ENCODE data around the gene SLC6A1. TPM values are rescaled to one million over a fixed set of nuclear protein-coding genes. Genes with fewer than 3 reads are reported as not detected.
A peak's percentile ranks its signal among the peaks of the same experiment; 100 is the strongest.
"Not testable (repeated sequence)": the region's sequence is repeated elsewhere in the genome, so short reads cannot be mapped to it uniquely, and the experiment has no call there.

The SLC6A1 gene
- total RNA-seq, 1 experiment from 2014 or later = 0.11 TPM

DNA sequence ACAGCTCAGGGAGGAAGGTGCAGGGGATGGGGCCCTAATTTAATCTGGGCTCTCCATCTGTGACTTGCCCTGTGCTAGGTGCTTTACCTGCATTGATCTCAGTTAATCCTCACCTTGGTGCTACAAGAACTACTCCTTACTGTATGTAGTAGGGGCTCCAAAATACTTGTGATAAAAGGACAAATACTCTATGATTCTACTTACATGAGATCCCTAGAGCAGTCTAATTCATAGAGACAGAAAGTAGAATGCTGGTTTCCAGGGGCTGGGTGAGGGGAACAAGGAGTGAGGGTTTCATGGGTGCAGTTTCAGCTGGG lies 67.2 kb downstream of the SLC6A1 start:
- DNase-seq (ENCODE audit: low read depth) = no peak

DNA sequence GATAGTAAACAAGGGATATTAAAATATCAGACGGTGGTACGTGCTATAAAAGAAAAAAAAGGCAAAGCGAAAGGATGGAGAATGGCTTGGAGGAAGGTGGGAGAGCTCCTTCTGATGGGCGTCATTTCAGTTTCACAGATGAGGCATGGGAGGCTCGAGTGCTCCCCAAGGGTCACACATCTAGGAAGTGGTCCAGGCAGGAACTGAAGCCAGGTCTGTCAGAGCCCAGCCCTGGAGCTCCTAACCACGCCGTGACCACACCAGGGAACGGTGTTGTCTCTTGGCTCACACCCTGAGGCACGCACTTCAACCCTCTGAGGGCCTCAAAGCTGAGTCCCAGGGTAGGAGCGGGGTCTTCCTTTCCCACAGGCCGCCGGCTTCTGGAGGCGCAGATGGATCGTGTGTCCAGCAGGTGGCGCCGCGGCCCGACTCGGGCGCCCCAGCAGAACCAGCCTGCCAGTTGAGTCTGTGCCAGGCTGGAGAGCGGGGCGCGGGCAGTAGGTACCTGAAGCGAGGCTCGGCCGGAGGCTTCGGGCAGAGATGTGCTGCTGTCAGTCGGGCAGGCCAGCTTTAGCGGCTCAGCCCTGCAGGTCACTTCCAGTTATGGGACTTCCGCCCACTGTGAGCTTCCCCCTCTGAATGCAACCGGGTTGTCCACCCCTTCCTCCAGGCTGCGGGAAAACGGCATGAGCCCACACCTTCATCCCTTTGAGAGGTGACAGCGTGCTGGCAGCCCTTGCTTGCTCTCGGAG lies 68.1 kb downstream of the SLC6A1 start:
- peak; percentile 79 for DNase-seq (ENCODE audit: low read depth)

DNA sequence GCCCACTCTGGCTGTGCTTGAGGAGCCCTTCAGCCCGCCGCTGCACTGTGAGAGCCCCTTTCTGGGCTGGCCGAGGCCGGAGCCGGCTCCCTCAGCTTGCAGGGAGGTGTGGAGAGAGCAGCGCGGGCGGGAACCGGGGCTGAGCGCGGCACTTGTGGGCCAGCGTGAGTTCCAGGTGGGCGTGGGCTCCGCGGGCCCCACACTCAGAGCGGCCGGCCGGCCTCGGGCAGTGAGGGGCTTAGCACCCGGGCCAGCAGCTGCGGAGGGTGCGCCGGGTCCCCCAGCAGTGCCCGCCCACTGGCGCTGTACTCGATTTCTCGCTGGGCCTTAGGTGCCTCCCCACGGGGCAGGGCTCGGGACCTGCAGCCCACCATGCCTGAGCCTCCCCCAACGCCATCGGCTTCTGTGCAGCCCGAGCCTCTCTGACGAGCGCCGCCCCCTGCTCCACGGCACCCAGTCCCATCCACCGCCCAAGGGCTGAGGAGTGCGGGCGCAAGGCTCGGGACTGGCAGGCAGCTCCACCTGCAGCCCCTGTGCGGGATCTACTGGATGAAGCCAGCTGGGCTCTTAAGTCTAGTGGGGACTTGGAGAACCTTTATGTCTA lies 68.8 kb downstream of the SLC6A1 start:
- DNase-seq (ENCODE audit: low read depth) = not testable (repeated sequence)

DNA sequence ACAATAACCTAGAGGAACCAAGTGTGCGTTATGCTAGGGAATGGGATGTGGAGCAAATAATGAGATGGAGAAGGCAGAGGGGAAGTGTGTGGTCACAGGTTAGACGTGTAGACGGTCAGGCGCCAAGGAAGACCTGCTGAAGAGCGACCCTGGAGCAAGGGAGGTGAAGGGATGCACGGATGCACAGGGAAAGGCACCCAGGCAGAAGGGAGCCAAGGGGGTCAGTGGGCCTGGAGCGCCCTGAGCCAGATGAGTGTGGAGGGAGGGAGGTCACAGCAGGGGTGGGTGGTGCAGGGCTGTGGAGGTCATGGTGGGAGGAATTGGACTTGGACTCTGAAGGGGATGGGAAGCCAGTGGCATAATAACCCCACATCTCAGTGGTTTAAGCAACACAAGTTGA lies 70.2 kb downstream of the SLC6A1 start:
- no peak for DNase-seq (ENCODE audit: low read depth)

DNA sequence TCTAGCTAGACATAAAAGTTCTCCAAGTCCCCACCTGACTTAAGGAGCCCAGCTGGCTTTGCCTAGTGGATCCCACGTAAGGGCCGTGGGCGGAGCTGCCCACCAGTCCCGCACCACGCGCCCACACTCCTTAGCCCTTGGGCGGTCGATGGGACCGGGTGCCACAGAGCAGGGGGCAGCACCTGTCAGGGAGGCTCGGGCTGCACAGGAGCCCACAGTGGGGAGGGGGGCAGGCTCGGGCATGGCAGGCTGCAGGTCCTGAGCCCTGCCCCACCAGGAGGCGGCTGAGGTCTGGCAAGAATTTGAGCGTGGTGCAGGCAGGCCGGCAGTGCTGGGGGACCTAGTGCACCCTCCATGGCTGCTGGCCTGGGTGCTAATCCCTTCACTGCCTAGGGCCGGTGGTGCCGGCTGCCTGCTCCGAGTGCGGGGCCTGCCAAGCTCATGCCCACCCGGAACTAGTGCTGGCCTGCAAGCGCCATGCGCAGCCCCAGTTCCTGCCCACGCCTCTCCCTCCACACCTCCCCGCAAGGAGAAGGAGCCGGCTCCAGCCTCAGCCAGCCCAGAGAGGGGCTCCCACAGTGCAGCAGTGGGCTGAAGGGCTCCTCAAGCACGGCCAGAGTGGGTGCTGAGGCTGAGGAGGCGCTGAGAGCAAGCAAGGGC lies 78.7 kb downstream of the SLC6A1 start:
- no peak for DNase-seq (ENCODE audit: low read depth)

DNA sequence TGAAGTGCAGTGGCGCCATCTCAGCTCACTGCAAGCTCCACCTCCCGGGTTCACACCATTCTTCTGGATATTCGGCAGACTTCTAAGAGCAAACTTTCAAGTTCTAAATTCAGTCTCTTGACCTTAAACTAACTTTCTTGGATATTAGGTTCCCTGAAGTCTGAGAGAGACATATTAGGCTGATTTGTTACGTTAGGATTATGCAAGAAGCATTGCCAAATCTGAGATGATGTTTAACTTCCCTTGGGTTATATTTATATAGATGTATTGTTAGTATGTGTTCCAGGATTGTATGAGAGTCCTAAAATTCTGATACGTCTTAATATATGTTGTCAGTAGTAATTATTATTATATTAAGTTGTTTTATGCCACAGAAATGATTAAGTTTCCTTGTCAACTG lies 80.1 kb downstream of the SLC6A1 start:
- DNase-seq (ENCODE audit: low read depth) = no peak

DNA sequence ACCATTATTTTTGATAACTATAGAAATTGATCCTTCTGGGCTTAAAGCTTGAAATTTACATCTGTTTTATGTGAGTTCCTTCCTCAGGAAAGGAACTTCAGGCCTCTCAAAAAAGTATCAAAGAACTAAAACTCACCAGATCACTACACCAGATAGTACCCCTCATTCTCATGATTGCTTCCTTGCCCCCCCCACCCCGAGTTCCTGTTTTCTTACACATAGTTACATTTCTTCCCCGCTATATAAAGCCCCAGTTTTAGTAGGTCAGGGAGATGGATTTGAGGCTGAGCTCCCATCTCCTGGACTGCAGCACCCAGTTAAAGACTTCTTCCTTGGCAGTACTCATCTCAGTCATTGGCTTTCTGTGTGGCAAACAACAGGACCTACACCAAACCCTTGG lies 81.5 kb downstream of the SLC6A1 start:
- no peak for DNase-seq (ENCODE audit: low read depth)

DNA sequence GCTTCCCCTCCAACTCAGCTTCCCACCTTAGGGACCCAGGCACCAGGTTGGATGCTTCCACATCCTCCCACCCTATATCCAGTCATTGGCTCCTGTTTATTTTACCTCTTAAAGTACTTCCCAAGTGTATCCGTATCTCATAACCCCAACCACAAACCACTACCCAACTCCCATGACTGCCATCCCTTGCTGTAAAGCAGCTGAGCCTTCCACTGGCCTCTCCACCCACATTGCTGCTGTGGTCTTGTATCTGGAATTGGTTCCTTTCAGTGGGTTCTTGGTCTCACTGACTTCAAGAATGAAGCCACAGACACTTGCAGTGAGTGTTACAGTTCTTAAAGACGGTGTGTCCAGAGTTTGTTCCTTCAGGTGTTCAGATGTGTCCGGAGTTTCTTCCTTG lies 81.9 kb downstream of the SLC6A1 start:
- DNase-seq (ENCODE audit: low read depth) = no peak

DNA sequence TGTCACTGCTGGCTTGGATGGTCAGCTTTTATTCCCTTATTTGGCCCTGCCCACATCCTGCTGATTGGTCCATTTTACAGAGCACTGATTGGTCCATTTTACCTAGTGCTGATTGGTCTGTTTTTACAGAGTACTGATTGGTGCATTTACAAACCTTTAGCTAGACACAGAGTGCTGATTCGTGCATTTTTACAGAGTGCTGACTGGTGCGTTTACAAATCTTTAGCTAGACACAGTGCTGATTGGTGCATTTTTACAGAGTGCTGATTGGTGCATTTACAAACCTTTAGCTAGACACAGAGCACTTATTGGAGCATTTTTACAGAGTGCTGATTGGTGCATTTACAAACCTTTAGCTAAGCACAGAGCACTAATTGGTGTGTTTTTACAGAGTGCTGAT lies 82.6 kb downstream of the SLC6A1 start:
- not testable (repeated sequence) for DNase-seq (ENCODE audit: low read depth)

DNA sequence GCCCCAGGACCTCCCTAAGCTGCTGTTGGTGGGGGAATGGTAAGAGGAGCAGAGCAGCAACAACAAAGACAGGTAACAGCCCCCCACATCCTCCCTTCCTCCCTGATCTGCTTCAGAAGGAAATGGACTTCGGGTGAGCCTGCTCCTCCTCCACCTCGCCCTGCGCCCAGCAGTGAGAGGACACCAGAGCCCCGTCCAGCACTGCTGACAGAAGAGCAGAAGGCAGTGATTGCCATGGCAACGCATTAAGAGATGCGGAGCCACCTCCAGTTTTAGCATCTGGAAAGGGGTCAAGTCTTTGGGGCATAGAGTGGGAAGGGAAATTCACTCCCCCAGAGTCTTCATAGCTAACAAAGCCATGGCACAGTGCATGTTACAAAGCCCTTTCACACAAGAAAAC lies 84.2 kb downstream of the SLC6A1 start:
- DNase-seq (ENCODE audit: low read depth) = no peak

DNA sequence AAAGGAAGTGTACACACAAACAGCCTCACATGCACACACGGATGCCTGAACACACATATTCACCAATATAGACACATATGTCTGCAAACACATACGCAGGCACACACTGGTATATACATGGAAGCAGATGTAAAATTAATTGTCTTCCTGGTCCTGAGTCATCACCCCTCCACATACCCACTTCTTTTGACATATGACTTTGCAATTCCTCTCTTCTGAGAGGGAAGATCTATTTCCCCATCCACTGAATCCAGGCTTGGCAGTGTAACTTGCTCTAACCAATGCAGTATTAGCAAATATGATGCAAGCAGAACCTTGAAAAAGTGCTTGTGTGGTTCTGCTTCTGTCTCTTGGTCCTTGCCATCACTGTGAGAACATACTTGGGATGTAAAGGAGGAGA lies 84.9 kb downstream of the SLC6A1 start:
- DNase-seq (ENCODE audit: low read depth) = no peak

DNA sequence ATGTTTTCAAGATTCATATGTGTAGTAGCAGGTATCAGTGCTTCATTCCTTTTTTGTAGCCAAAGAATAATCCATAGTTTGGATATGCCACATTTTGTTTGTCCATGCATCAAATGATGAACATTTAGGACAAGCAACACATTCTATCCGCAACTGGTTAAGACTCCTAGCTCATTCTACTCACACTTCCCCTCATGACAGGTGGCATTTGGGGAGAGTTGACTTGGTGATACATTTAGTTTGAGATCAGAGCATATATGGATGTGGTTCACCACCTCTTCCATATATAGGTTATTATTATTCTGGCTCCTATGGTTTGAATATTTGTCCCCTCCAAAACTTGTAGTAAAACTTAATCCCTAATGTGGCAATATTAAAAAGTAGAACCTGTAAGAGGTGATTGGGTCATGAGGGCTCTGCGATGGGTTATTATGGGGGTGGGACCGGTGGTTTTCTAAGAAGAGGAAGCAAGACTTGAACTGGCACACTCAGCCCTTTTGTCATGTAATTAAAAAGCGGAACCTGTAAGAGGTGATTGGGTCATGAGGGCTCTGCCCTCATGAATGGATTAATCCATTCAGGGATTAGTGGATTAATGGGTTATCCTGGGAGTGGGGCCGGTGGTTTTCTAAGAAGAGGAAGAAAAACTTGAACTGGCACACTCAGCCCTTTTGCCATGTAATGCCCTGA lies 86.4 kb downstream of the SLC6A1 start:
- DNase-seq (ENCODE audit: low read depth) = no peak

DNA sequence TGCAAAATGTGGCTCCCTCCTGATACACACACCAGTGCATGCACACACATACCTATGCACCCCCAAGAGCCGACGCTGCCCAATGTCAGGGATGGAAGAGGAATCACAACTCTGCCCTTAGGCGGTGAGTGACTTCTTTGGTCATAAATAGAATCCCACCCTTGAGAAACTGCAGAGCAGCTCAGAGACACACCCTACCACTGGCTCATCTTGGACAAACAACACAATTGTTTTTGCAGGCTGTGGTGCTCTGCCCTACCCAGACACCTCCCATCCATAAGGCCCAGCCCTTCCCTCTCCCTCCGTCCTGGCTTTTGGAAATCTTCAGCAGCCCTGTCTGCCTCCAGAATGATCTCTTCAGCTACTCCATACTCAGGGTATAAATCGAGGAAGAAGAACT lies 87.9 kb downstream of the SLC6A1 start:
- peak; percentile 18 for DNase-seq (ENCODE audit: low read depth)

DNA sequence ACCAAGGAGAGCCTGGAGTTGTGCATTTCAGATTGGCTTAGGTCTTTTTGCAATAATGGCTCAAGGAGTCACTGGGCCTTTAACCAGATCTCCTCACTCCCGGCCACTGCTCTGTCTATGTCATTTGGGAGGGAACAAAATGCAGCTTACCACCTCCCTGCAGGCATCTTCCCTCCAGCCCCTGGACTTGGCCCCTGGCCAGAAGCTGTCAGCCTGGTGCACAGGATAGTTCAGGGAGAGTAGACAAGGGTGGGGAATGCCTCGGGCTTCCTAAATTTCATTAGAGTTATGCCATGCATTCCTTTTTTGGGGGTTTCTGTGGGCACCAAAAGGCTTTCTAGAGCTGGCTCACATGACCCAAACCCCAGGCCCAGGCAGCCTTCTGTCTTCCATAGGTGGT lies 91.5 kb downstream of the SLC6A1 start:
- DNase-seq (ENCODE audit: low read depth) = no peak

DNA sequence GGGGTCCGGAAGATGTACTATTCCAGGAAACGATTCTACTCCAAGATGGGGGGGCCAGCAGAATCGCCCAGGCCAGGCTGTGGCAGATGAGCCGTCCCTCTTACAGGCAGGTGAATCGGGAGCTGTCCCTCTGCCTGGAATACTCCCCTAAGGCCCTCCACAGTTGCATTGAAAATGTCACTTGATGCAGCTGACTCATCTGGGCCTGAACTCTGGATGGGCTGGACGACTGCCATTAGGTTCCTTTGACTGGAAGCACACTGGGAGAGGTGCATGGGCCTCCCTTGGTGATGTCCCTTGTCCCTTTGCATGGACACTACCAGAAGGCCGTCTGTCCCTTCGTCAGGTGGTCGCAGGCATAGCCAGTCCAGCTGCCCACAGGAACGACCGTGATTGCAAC lies 92.1 kb downstream of the SLC6A1 start:
- no peak for DNase-seq (ENCODE audit: low read depth)

DNA sequence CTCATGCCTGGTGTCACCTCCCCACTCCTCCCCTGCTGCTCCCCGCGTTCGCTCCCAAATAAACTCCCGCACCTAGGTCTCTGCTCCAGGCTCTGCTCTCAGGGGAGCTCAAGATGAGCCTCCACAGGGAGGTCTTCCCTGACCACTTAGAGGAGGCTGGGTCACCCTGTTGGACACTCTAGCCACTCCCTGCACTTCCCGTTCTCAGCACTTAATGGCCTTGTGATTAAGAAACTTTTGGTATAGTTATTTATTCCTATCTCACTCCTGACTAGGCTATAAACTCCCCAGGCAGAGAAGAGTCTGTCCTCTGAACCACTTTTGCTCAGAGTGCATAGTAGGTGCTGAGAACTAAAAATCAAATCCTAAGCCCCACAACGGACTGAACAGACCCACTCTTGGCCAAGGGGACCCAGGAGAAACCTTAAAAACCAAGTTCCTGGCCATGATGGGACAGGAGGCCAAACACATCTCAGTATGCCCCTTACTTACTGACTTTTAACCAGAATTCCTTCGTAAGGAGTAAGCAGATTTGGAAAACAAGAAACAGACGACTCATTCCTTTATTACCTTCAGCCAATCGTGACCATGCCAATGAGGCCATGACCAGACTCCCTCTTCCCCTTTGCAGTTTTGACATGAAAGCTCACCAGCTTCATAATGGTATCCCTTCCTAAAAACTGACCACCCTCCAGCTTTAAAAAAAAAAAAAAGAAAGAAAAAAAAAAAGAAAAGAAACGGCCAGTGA lies 92.7 kb downstream of the SLC6A1 start:
- no peak for DNase-seq (ENCODE audit: low read depth)

DNA sequence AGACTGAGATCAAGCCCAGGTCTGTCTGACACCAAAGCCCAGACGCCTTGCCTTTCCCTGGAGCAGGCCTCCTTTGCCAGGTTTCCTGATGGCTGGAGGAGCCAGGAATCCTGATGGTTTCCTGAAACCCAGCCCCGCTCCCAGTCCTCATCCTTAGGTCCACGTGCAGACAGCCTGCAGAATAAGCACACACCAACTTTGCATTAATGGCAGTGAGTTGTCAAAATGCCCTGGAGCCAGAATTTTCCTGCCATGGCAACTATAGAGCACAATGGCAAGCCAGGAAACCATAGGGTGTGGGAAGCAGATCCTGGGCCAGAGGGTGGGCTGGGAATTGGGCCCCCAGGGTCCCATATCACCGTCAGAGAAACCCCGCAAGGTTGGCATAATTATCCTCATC lies 94.3 kb downstream of the SLC6A1 start:
- no peak for DNase-seq (ENCODE audit: low read depth)

DNA sequence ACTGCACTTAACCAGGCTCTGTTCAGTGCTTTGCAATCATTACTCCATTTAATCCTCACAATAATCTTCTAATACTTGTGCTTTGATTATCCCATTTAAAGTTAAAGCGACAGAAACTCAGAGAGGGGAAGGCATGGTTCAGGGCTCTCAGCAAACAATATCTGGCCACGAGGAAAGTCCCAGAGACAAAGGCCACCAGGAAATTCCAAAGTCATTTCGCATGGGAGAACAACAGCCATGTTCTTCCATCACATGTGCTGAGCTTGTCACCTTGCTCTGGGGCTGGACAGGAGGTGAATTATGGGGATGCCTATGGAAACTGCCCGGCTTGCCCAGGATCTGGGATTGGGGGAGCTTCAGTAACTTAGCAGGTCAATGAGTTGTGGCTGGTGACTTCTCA lies 95.5 kb downstream of the SLC6A1 start:
- DNase-seq (ENCODE audit: low read depth) = no peak

DNA sequence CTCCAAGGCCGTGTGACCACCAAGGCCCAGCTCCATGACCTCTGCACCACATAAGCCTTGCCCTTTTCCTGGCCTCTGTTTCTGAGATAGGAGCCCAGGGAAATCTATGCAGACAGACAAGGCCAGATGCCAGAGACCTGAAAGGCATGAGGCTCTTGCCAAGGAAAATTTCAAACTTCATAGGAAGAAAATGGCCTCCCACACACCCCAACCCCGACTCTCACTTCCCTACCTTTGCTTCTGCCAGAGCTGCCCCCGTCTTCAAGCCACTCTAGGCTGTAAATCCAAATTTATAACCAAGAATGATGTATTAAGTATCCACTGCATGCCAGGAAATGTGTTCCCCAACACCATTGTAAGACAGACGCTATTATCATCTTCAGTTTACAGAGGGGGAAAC lies 96.3 kb downstream of the SLC6A1 start:
- DNase-seq (ENCODE audit: low read depth) = no peak

Data from Daoy (cell line).